ENCODE results near the gene MEPE.

MEPE gene

GRCh38 chr4:87844452-87844851, 11.7 kb downstream of the MEPE start:
- peak; percentile 56 to 63 for DNase-seq

GRCh38 chr4:87846226-87846625, 13.5 kb downstream of the MEPE start:
- no peak for DNase-seq

GRCh38 chr4:87848622-87849351, 16.0 kb downstream of the MEPE start:
- DNase-seq = peak; percentile 47 to 71

- peak in 1 of 2 donors; percentile 34 for DNase-seq
Observed at GRCh38 chr4:87849612-87850011, 16.8 kb downstream of the MEPE start.

GRCh38 chr4:87851332-87851731, 18.6 kb downstream of the MEPE start:
- peak; percentile 89 to 96 for DNase-seq

- DNase-seq = no peak
Observed at GRCh38 chr4:87851953-87852352, 19.2 kb downstream of the MEPE start.

GRCh38 chr4:87853108-87853507, 20.3 kb downstream of the MEPE start:
- DNase-seq = peak; percentile 61 to 91

GRCh38 chr4:87853891-87854290, 21.1 kb downstream of the MEPE start:
- no peak for DNase-seq

GRCh38 chr4:87855559-87855958, 22.8 kb downstream of the MEPE start:
- DNase-seq = no peak

GRCh38 chr4:87856816-87857215, 24.0 kb downstream of the MEPE start:
- no peak for DNase-seq

- peak in 1 of 2 donors; percentile 85 for DNase-seq
Observed at GRCh38 chr4:87857789-87858188, 25.0 kb downstream of the MEPE start.

- DNase-seq = no peak
Observed at GRCh38 chr4:87862236-87862635, 29.5 kb downstream of the MEPE start.

- no peak for DNase-seq
Observed at GRCh38 chr4:87863486-87863885, 30.7 kb downstream of the MEPE start.

GRCh38 chr4:87864321-87864720, 31.6 kb downstream of the MEPE start:
- DNase-seq = no peak

- peak in 1 of 2 donors; percentile 66 for DNase-seq
Observed at GRCh38 chr4:87865288-87865687, 32.5 kb downstream of the MEPE start.

GRCh38 chr4:87865960-87866598, 33.3 kb downstream of the MEPE start:
- peak in 1 of 2 donors; percentile 50 for DNase-seq

- DNase-seq = no peak
Observed at GRCh38 chr4:87868522-87868921, 35.8 kb downstream of the MEPE start.

GRCh38 chr4:87872028-87872427, 39.3 kb downstream of the MEPE start:
- DNase-seq = peak in 1 of 2 donors; percentile 84

GRCh38 chr4:87875191-87875590, 42.4 kb downstream of the MEPE start:
- DNase-seq = no peak

GRCh38 chr4:87880106-87880505, 47.3 kb downstream of the MEPE start:
- DNase-seq = no peak

- no peak for DNase-seq
Observed at GRCh38 chr4:87881115-87881514, 48.3 kb downstream of the MEPE start.

- DNase-seq = no peak
Observed at GRCh38 chr4:87882321-87882720, 49.6 kb downstream of the MEPE start.

GRCh38 chr4:87882861-87883260, 50.1 kb downstream of the MEPE start:
- no peak for DNase-seq

- no peak for DNase-seq
Observed at GRCh38 chr4:87884976-87885549, 52.3 kb downstream of the MEPE start.

Data from inflammatory macrophage treated with lipopolysaccharide for 1 hour (primary cell).